HG03175 (cell line): ENCODE data around the gene GABRA1.

ENCODE experiments used
- ATAC-seq: cut with Tn5 transposase; IDR thresholded peaks from one replicate; pipeline ENCODE4 v1.9.1; 2021; ENCODE audit warnings: mild to moderate bottlenecking, moderate library complexity; ENCODE audit not compliant: unreplicated experiment

GABRA1 gene

DNA sequence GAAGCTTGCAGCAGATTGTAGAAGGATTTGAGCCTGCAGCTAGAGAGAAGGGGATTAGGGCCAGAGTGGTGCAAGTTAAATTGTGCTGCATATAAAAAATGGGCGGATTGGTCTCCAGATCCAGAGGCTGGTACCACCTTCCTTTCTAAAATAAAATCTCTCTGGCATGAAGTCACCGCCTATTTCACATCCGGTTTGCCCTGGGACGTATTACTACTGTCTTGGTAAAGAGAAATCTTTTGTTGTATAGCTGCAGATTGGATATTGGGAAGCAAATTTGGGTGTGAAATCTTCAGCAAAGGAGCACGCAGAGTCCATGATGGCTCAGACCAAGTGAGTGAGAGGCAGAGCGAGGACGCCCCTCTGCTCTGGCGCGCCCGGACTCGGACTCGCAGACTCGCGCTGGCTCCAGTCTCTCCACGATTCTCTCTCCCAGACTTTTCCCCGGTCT, at the start of gene GABRA1:
Gene GABRA1, plus strand, starts transcription at position 180 of the 451 bp plus-strand sequence. CDS start 2,691 bp downstream, outside the sequence.
- no peak for ATAC-seq

GRCh38 chr5:161799316-161799715, 48.6 kb upstream of the GABRA1 start:
- no peak for ATAC-seq

DNA sequence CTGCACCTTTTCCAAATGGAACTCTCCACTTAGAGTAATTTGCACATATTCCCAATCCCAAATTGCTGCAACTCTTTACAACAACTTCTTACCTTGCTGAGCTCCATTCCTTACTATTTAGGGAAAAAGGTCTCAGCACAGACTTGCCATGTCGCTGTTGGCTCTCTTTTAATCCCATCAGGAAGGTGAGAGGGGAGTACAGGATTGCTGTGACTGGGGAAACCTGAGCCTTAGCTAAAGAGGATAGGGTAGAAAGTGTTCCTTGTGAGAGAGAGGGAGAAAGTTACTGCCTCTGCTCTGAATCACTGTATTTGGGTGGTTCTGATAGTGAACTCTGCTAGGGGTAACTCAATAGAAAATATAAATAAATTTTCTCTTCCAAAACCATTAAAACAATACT, 43.7 kb upstream of the GABRA1 start:
- no peak for ATAC-seq

DNA sequence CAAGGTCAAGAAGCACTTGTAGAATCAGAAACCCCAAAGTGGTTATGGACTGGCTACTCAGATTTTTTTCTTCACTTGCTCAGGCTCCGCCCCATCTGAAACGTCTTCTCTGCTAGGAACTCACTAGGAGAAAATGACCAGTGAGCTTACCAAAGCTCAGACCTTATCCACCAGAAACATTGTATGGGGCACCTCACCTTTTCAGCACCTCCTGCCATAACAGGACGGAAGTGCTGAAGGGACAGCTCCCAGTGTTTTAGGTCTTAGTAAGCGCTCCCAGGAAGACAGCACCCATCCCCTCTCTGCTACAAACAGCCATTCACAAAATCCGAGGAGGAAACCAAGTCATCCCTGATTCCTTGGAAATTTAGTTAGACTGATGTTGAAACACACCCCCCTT, 1.2 kb upstream of the GABRA1 start:
- ATAC-seq: no peak

- no peak for ATAC-seq
These were observed 473 bp upstream of the GABRA1 start for GRCh38 chr5:161847447-161847846.

DNA sequence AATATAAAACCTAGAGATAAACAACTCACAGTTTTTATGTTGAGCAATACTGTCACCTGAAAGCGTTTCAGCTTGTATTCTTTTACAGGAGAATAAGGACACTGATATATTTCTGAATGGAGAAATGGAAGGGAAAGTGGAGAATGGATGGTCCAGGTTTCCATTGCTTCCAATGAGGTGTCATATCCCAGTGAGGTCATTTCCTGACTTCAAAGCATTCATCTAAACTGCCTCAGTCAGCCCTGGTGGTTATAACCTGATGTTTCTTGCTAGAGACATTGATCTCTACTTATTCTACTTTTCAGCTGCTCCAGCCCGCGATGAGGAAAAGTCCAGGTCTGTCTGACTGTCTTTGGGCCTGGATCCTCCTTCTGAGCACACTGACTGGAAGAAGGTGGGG, 2.6 kb downstream of the GABRA1 start:
- no peak for ATAC-seq

- ATAC-seq: no peak
These were observed 3.9 kb downstream of the GABRA1 start for GRCh38 chr5:161851691-161852299.

- no peak for ATAC-seq
These were observed 9.4 kb downstream of the GABRA1 start for GRCh38 chr5:161857358-161857757.

DNA sequence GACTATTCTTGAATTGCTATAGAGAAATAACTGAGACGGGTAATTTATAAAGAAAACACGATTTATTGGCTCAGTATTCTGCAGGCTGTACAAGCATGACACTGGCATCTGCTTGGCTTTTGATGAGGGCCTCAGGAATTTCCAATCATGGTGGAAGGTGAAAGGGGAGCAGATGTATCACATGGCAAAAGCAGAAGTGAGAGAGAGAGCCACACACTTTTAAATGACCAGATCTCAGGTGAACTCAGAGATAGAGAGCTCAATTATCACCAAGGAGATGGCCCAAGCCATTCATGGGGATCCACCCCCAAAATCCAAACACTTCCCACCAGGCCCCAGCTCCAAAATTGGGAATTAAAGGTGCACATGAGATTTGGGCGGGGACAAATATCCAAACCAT, 15.3 kb downstream of the GABRA1 start:
- ATAC-seq: no peak

- ATAC-seq: no peak
These were observed 15.9 kb downstream of the GABRA1 start for GRCh38 chr5:161863811-161864210.

- no peak for ATAC-seq
These were observed 17.6 kb downstream of the GABRA1 start for GRCh38 chr5:161865510-161865909.

DNA sequence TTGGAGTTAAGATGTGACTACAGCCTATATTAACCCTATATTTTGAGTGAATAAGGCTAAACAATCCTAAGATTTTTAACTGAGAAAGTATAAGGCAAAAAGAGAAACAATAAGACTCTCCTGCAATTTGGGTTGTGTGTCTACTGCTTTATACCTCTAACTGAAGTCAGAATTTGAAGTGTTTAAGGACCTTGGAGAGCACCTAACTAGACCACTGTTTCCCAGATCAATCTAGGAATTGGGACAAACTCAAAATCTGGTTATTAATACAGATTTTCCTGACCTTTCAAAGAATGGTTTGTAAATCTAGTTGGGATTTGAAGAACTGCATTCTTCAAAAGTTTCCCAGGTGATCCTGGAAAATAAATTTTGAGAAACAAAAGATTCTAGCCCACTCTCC, 42.1 kb downstream of the GABRA1 start:
- no peak for ATAC-seq

DNA sequence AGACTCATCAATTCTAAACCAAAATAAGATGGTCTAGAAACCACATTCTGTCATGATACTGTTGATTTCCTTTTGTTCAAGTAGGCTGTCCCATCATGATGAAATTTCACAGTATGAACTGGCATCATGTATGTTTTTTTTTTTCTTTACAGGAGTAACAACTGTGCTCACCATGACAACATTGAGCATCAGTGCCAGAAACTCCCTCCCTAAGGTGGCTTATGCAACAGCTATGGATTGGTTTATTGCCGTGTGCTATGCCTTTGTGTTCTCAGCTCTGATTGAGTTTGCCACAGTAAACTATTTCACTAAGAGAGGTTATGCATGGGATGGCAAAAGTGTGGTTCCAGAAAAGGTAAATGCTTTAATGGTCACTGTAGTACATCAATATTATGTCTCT, 47.6 kb downstream of the GABRA1 start:
- ATAC-seq: no peak

DNA sequence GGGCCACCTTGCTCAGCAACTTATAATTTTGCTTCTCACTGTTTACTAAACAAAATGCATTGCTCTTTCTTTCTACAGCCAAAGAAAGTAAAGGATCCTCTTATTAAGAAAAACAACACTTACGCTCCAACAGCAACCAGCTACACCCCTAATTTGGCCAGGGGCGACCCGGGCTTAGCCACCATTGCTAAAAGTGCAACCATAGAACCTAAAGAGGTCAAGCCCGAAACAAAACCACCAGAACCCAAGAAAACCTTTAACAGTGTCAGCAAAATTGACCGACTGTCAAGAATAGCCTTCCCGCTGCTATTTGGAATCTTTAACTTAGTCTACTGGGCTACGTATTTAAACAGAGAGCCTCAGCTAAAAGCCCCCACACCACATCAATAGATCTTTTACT, 49.1 kb downstream of the GABRA1 start:
- no peak for ATAC-seq

DNA sequence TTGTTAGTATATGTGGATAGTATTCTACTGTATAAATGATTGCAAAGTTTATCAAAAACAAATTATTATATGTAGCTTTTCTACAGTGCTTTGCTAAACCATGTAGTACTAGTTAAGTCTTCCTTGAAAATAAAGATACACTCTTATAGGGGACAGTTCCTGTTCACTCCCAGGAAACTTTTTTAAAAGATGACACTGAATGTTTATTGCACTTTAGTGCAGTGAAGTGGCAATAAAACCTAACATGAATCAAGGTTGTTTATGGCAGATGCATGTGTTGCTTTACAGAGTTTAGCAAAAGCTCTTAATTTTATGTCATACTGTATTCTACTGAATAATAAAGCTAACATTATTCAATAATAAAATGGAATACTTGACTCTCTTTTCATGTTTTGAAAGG, 51.7 kb downstream of the GABRA1 start:
- no peak for ATAC-seq

DNA sequence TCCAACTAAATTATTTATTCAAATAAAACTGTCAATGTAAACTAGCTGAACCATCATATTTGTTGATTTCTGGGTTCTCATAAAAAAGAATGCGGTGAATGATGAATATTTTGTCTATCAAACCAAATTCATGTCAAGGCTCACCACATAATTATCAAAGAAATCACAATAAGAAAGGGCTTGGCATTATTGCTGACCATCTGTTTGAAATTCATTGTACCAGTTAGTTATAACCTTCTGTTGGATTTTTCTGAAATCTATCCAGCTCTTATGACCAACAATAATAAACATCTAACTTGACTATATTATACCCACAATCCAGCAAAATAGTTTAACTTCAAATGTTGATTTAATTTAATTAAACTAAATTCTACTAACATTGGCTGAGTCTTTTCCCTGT, 53.1 kb downstream of the GABRA1 start:
- ATAC-seq: no peak

DNA sequence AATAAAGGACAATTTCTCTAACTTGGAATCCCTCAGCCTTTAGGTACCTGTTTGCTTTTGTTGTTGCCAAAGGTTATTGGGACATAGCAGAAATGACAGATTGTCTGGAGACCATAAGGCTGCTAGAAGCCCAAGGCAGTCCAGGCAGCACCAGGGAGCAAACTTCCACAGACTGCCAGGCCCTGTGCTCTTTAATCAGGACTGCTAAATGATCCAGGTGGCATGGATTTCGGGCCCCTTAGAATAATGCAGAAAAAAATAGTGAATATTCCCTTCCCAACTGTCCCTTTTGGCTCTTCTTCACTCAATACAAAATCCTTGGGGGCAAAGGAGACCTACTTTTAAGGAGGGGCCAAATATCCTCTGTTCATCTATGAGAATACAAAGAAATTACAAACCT, 73.9 kb downstream of the GABRA1 start:
- ATAC-seq: no peak

GRCh38 chr5:161924270-161924669, 76.3 kb downstream of the GABRA1 start:
- no peak for ATAC-seq

DNA sequence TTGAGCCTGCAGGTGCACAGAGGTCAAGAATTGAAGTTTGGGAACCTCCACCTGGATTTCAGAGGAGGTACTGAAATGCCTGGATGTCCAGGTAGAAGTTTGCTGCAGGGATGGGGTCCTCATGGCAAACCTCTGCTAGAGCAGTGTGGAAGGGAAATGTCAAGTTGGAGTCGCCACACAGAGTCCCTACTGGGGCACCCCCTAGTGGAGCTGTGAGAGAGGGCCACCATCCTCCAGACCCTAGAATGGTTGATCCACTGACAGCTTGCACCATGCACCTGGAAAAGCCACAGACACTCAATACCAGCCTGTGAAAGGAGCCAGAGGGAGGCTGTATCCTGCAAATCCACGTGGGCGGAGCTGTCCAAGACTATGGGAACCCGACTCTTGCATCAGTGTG, 78.0 kb downstream of the GABRA1 start:
- ATAC-seq: no peak

DNA sequence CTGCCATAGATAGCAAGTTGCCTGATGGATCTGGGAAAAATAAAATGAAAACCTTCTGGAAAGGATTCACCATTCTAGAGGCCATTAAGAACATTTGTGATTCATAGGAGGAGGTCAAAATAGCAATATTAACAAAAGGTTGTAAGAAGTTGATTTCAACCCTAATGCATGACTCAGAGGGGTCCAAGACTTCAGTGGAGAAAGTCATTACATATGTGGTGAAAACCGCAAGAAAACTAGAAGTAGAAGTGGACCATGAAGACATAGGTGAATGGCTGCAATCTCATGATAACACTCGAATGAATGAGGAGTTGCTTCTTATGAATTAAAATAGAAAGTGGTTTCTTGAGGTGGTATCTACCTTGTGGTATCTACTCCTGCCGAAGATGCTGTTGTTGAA, 86.6 kb downstream of the GABRA1 start:
- no peak for ATAC-seq

DNA sequence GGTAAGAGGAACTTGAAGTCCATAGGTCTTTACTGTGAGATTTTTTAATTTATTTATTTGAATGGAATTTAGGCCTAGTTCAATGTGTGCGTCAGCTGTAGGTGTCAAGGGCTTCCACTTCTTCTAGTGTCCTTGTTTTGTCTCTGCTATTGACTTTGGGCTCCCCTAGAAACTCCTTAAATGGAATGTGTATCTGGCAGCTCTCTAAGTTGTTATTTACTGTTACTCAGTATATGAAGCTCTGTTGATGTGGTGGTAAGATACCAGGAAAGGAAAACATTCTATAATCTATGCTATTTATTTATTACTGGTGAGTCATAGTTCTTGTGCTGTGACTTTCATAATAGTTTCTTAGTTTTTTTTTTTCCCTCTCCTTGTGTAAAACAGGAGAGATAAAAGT, 97.1 kb downstream of the GABRA1 start:
- no peak for ATAC-seq

- no peak for ATAC-seq
These were observed 99.0 kb downstream of the GABRA1 start for GRCh38 chr5:161946911-161947310.
